ENCODE data around the gene CNOT3. TPM values are rescaled to one million over a fixed set of nuclear protein-coding genes. Genes with fewer than 3 reads are reported as not detected.
"Not testable (repeated sequence)": the region's sequence is repeated elsewhere in the genome, so short reads cannot be mapped to it uniquely, and the experiment has no call there.

The CNOT3 gene
- total RNA-seq, 1 donor from 2014 or later, result 44.6 TPM

DNA sequence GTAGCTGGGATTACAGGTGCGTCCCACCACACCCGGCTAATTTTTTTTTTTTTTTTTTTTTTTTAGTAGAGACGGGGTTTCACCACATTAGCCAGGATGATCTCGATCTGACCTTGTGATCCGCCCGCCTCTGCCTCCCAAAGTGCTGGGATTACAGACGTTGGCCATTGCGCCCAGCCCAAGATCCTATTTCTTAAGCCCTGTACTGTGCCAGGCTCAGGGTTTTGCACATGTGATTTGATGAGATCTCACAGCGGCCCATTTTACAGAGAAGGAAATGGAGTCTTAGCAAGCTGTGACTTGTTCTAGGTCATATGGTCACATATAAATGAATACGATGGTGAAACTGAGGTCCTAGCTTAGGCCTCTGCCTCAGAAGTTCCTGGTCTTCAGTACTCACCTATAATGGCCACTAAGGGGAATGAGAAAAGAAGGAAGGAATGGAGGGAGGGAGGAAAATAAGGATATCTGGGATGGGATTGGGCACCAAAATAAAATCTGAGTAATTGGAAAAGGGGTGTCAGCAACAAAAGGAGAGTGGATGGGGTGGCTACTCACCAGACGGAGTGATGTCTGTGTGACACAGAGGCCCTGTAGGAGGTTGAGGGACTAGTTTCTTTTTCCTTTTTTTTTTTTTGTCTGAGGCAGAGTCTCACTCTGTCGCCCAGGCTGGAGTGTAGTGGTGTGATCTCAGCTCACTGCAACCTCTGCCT, 38.2 kb upstream of the CNOT3 start:
- Histone ChIP-seq H3K4me1 (peaks cover 17% of the 10 kb centered on the region), H3K27ac (no peak overlapping the region), H3K9me3 (no peaks in the 10 kb centered on the region), H3K36me3 (no peaks in the 10 kb centered on the region), H3K27me3 (ENCODE audit: low read depth) (peaks cover 15% of the 10 kb centered on the region), H3K4me3 (peak overlapping the region; percentile 41)
- TF ChIP-seq CTCF (IDR thresholded peaks at IDR 0.05), result no peak
- ATAC-seq (no peak), DNase-seq (no peak)
- intact Hi-C loops (cut with DNase I), result no loop called here

GRCh38 chr19:54099903-54100255, 37.7 kb upstream of the CNOT3 start:
- H3K27me3 ChIP-seq (ENCODE audit: low read depth); DNase-seq; intact Hi-C loops (cut with DNase I); ATAC-seq; H3K36me3 ChIP-seq; H3K9me3 ChIP-seq: not testable (repeated sequence)
- Histone ChIP-seq H3K4me3 (peak overlapping the region; percentile 41), H3K27ac (peak overlapping the region; percentile 56), H3K4me1 (peaks cover 17% of the 10 kb centered on the region)

GRCh38 chr19:54100561-54100960, 37.0 kb upstream of the CNOT3 start, which contains the start of gene OSCAR:
Gene OSCAR, minus strand, starts transcription at chr19:54100803. Its CDS starts 11 bp downstream, at chr19:54100792.
- TF ChIP-seq CTCF (IDR thresholded peaks at IDR 0.05), result no peak
- H3K27me3 ChIP-seq (ENCODE audit: low read depth), result peaks cover 6% of the 10 kb centered on the region
- H3K4me3 ChIP-seq, result peak within 1 kb of the TSS; percentile 41
- peak; percentile 66 for DNase-seq
- H3K4me1 ChIP-seq, result peaks cover 16% of the 10 kb centered on the region
- peak; percentile 17 to 41 for ATAC-seq
- no peaks in the 10 kb centered on the region for H3K9me3 ChIP-seq
- H3K36me3 ChIP-seq, result peaks cover 3% of the 10 kb centered on the region
- intact Hi-C loops (cut with DNase I), result no loop called here
- peak within 1 kb of the TSS; percentile 56 for H3K27ac ChIP-seq

DNA sequence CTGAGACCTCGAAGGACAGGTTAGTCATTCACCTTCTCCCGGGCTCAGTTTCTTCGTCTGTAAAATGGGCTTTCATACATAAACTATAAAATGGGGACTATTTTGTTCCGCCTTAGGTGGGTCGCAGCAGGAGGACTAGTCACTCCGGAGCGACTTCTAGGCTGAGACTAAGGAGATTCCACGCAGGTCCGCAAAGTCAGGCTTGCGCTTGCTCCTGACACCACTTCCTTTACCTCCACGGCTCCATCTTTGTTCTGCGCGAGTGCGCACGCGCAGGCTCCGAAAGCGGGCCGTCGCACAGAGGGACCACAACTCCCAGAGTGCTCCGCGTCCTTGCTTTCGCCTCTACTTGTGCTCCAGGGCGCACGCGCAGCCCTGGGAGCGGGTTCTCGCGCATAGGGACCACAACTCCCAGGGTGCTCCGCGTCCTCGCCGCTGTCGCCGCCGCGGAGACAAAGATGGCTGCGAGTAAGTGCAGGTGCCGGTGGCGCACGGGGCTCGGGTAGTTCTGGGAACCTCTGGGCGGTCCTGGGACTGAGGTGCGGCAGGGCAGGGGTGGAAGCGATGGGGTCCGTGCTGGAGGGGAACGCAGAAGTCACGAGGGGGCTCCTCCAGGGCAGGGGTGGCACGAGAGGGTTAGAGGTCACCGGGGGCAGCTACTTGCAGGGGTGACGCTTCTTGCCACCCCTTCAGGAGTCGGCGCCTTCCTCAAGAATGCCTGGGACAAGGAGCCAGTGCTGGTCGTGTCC, 35.0 kb upstream of the CNOT3 start, which contains the start of gene NDUFA3:
NDUFA3 (plus strand) TSS at position 435 of the 749 bp plus-strand sequence; CDS start at position 459, 24 bp downstream.
- peak; percentile 99 for ATAC-seq
- DNase-seq, result peak; percentile 100
- Histone ChIP-seq H3K36me3 (peaks cover 23% of the 10 kb centered on the region), H3K9me3 (no peaks in the 10 kb centered on the region), H3K4me1 (peaks cover 11% of the 10 kb centered on the region), H3K27ac (peak within 1 kb of the TSS; percentile 69), H3K27me3 (ENCODE audit: low read depth) (no peaks in the 10 kb centered on the region), H3K4me3 (peak within 1 kb of the TSS; percentile 91)
- no peak for TF ChIP-seq CTCF (IDR thresholded peaks at IDR 0.05)
- intact Hi-C loops (cut with DNase I), result no loop called here

- H3K4me1 ChIP-seq, result peaks cover 11% of the 10 kb centered on the region
- no peak for TF ChIP-seq CTCF (IDR thresholded peaks at IDR 0.05)
- DNase-seq, result peak; percentile 39
- H3K9me3 ChIP-seq, result no peaks in the 10 kb centered on the region
- ATAC-seq, result no peak
- intact Hi-C loops (cut with DNase I), result no loop called here
- H3K27me3 ChIP-seq (ENCODE audit: low read depth), result no peaks in the 10 kb centered on the region
- peaks cover 49% of the 10 kb centered on the region for H3K36me3 ChIP-seq
- no peak overlapping the region for H3K4me3 ChIP-seq
- no peak overlapping the region for H3K27ac ChIP-seq
Observed at GRCh38 chr19:54104998-54105715, 32.4 kb upstream of the CNOT3 start.
